Upper lobe of left lung (tissue), 4 donors: ENCODE results near the gene RNF13.

ENCODE experiments used
- EP300 ChIP-seq, 4 donors: sonication (generic); formaldehyde crosslinking; IDR thresholded peaks; one replicate each; pipeline ENCODE4 v1.5.1; 2017; ENCODE audit warnings: antibody characterized with exemption in 4 of 4, control low read depth in 2 of 4
- POLR2AphosphoS5 ChIP-seq, 2 donors: sonication (generic); formaldehyde crosslinking; IDR thresholded peaks; one replicate each; pipeline ENCODE4 v1.5.1; 2017; ENCODE audit warnings: antibody characterized with exemption in 2 of 2
- TF ChIP-seq, protein P1 (sequence below), 6 experiments: fragments of 450-650 bp in 4 of 6; fragments of 200-600 bp in 2 of 6; sonication (generic) in 2 of 6; IDR thresholded peaks; one replicate each; pipeline ENCODE4 v1.5.1; 2016 to 2019; ENCODE audit warnings: antibody characterized with exemption in 6 of 6

DNA sequence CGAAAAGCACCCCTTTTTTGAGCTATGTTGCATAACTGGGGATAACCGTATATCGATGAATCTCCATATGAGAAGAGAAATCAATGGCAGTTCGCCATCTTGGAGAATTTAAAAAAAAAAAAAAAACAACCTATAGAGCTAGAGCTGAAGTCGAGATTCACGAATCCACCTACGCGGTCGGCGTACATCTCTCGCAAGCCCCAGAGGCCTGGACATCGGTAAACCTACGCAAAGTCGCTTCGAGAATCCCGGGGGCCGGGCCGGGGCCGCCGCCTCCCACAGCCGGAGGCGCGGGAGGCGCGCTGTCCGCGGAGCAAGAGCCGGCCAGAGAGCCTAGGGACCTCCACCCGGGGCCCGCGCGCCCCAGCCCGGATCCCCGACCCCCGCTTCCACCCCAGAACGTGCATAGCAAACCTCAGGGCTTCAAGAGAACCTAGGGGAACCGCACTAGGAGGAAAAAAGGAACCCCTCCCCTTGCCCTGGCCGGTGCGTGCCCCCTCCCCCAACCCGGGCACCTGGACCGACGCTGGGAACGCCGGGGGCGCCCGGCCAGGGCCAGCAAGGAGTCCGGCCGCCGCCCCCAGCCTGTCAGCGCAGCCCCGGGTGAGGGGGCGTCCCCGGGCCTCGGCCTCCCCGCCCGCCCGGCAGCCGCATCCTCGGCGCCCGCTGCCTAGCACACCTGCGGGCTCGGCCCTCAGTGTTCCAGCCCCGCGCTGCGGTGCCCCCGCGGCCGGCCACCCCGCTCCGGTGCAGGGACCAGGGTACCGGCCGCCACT, 157.1 kb downstream of the RNF13 start:
- TF ChIP-seq EP300 (IDR thresholded peaks at IDR 0.05) (no peak), POLR2AphosphoS5 (IDR thresholded peaks at IDR 0.05) (no peak)
- TF ChIP-seq, protein P1, sequence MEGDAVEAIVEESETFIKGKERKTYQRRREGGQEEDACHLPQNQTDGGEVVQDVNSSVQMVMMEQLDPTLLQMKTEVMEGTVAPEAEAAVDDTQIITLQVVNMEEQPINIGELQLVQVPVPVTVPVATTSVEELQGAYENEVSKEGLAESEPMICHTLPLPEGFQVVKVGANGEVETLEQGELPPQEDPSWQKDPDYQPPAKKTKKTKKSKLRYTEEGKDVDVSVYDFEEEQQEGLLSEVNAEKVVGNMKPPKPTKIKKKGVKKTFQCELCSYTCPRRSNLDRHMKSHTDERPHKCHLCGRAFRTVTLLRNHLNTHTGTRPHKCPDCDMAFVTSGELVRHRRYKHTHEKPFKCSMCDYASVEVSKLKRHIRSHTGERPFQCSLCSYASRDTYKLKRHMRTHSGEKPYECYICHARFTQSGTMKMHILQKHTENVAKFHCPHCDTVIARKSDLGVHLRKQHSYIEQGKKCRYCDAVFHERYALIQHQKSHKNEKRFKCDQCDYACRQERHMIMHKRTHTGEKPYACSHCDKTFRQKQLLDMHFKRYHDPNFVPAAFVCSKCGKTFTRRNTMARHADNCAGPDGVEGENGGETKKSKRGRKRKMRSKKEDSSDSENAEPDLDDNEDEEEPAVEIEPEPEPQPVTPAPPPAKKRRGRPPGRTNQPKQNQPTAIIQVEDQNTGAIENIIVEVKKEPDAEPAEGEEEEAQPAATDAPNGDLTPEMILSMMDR (IDR thresholded peaks at IDR 0.05), result no peak
